HG03280 (cell line): Measurements from ENCODE around the gene NSUN6.
A peak's percentile ranks its signal among the peaks of the same experiment; 100 is the strongest.

Source experiments
- ATAC-seq: cut with Tn5 transposase; IDR thresholded peaks from one replicate; pipeline ENCODE4 v1.9.1; 2021; ENCODE audit warnings: mild to moderate bottlenecking, moderate library complexity; ENCODE audit not compliant: unreplicated experiment

NSUN6 gene

DNA sequence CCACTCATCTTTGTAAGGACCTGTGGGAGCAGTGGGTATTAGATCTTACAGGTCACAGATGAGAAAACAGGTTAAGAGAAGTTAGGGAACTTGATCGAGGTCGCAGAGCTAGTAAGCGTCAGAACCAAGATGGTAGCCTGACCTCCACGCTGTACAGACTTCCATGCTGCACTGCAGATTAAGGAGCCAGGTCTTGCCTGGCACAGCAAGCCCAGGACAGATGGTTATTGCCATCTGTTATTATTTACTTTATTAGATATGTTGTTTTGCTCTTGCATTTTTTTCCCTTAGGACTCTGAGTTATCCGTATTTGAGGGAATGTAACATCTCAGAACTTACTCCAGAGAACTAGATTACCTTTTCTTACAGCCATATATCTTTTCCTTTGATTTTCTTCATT is 147.2 kb downstream of the NSUN6 start:
- no peak for ATAC-seq

DNA sequence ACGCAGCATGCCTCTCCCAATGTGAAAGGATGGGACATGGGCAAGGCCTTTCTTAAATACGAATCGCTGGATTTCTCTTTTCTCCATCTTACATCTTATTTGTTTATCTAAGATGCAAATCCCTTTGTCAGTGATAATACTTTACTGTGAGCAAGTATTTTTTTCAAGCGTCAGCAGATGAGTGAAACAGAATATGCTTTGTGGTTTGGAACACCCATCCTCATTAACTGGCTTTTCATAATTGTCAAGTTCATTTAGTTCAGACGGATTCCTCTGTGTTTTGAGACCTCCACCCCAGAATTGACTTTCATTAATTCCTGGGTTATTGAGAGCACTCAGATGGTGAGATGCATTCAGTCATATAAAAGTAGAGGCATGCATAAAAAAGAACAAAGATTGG is 149.8 kb downstream of the NSUN6 start:
- peak; percentile 19 for ATAC-seq

DNA sequence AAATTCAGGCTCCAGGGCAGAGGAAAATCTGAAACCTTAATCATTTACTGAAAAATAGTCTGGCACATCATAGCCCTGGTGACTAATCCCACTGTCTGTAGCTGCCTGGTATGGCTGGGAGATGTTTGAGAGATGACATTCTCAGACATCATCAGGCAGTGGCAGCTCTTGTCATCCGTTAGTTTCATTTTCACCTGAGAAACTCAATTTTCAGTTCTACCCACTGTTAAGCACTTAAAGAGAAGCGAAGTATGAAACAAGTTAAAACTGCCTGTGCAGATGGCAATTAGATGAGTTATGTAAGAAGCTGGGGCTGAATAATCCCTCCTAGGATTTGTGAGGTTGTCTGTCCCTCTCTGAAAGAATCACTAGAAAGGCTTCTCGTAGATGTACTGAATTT is 150.2 kb downstream of the NSUN6 start:
- peak; percentile 88 for ATAC-seq

DNA sequence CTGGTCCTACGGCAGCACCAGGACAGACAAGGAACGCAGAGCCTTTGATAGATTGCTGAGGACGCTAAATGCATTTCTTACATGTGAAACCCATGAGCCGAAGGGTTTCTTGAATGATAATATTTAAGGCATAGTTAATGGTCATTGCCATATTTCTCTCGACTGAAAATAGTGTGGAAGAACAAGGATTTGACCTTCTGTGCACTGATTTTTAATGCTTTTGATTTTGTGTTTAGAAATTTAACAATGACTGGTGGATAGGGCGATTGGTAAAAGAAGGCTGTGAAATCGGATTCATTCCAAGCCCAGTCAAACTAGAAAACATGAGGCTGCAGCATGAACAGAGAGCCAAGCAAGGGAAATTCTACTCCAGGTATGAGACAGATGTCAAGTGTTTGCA is 150.8 kb downstream of the NSUN6 start:
- no peak for ATAC-seq

DNA sequence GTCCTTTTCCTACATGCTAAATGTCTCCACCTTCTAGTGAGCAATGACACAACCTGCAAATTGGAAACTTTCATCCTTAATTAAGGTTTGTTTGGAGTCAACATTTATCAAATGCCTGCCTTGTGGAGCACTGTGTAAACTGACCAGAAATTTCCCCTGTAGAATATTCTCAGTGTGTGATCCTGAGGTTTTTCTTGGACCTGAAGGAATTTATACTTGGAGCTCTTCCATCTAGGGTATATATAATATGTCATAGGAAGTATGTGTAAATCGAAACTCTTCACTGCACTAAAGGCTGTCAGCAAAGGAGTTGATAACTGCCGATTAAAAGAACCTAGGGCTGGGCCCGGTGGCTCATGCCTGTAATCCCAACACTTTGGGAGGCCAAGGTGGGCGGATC is 152.4 kb downstream of the NSUN6 start:
- ATAC-seq, result no peak

DNA sequence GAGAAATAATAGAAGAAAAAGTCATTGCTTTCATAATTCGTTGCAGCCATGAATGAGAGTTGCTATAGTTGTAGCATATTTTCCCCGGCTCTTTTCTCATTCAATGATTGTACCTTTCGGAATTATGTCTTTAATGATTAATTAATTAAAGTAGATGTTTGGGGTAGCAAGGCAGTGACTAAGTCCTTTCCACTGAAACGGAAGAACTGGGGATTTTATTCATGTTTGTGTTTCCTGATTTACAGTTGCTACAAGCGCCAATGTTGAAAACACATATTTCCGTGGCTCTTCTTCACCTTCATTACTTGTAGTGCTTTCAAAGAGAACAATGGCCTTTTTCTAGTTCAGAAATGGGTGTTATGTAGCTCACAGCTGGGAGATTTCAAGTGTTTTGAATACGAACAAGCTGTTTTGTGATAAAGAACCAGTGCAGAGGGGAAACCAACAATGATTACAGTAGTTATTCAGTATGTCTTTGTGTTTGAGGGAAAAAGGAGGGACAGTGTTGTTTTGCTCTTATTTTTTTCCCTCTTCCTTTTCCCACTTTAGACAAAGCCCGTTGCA is 153.5 kb downstream of the NSUN6 start:
- no peak for ATAC-seq
